Glutamatergic neuron (in vitro differentiated cells): ENCODE measurements around the gene PRUNE1. TPM values are rescaled to one million over a fixed set of nuclear protein-coding genes. Genes with fewer than 3 reads are reported as not detected.

Experiments used
- DNase-seq: peaks from one replicate; pipeline ENCODE4 v3.0.0; 2022
- H3K27ac Mint-ChIP-seq: one replicate; pipeline ENCODE4 v1.8.0; 2020; ENCODE audit warnings: mild to moderate bottlenecking, mixed read lengths, inconsistent platforms; ENCODE audit not compliant: unreplicated experiment
- H3K27me3 Mint-ChIP-seq: one replicate; pipeline ENCODE4 v1.8.0; 2020; ENCODE audit warnings: mild to moderate bottlenecking, moderate library complexity, mixed read lengths, inconsistent platforms; ENCODE audit not compliant: unreplicated experiment
- H3K36me3 Mint-ChIP-seq: one replicate; pipeline ENCODE4 v1.8.0; 2020; ENCODE audit warnings: mild to moderate bottlenecking, mixed read lengths, inconsistent platforms; ENCODE audit not compliant: unreplicated experiment
- H3K4me1 Mint-ChIP-seq: one replicate; pipeline ENCODE4 v1.8.0; 2020; ENCODE audit warnings: mild to moderate bottlenecking, low read depth, mixed read lengths, inconsistent platforms; ENCODE audit not compliant: unreplicated experiment
- H3K4me3 Mint-ChIP-seq: one replicate; pipeline ENCODE4 v1.8.0; 2020; ENCODE audit warnings: mild to moderate bottlenecking, mixed read lengths, inconsistent platforms; ENCODE audit not compliant: unreplicated experiment
- H3K9me3 Mint-ChIP-seq: one replicate; pipeline ENCODE4 v1.8.0; 2020; ENCODE audit warnings: mild to moderate bottlenecking, moderate library complexity, mixed read lengths, inconsistent platforms; ENCODE audit not compliant: unreplicated experiment
- CTCF ChIP-seq: fragments of 200-600 bp; sonication (generic); IDR thresholded peaks from one replicate; pipeline ENCODE4 v1.5.0; 2021; ENCODE audit not compliant: partially characterized antibody, unreplicated experiment
- total RNA-seq: library from RNA; stranded (reverse); fragmentation: NEBNext Ultra II Directional; extraction: Animal tissue kit (Norgen Biotek cat#: 25700); gene quantifications from one replicate; pipeline ENCODE4 v1.2.1, GENCODE V29; 2021; ENCODE audit not compliant: unreplicated experiment

Gene PRUNE1
- total RNA-seq, 1 donor from 2014 or later = 14.9 TPM

- no peak for DNase-seq
- Mint-ChIP-seq H3K27ac (no peak overlapping the region), H3K9me3 (peaks cover 5% of the 10 kb centered on the region), H3K36me3 (peaks cover 10% of the 10 kb centered on the region), H3K4me3 (no peak overlapping the region), H3K4me1 (peaks cover 29% of the 10 kb centered on the region), H3K27me3 (no peaks in the 10 kb centered on the region)
- TF ChIP-seq CTCF = no peak
These were observed 38.6 kb upstream of the PRUNE1 start for GRCh38 chr1:150969626-150970025.

- H3K27ac Mint-ChIP-seq = peak overlapping the region; percentile 95
- H3K27me3 Mint-ChIP-seq = peaks cover 7% of the 10 kb centered on the region
- DNase-seq = peak; percentile 46
- H3K4me1 Mint-ChIP-seq = peaks cover 29% of the 10 kb centered on the region
- H3K4me3 Mint-ChIP-seq = peak overlapping the region; percentile 78
- H3K9me3 Mint-ChIP-seq = peaks cover 5% of the 10 kb centered on the region
- peaks cover 8% of the 10 kb centered on the region for H3K36me3 Mint-ChIP-seq
- TF ChIP-seq CTCF = no peak
These were observed 37.3 kb upstream of the PRUNE1 start for GRCh38 chr1:150970808-150971582.

GRCh38 chr1:150971583-150972416, 36.4 kb upstream of the PRUNE1 start:
- peaks cover 29% of the 10 kb centered on the region for H3K4me1 Mint-ChIP-seq
- peak overlapping the region; percentile 78 for H3K4me3 Mint-ChIP-seq
- peak overlapping the region; percentile 95 for H3K27ac Mint-ChIP-seq
- H3K9me3 Mint-ChIP-seq = peaks cover 5% of the 10 kb centered on the region
- H3K36me3 Mint-ChIP-seq = peaks cover 8% of the 10 kb centered on the region
- peak; percentile 35 for DNase-seq
- peak; percentile 26 for TF ChIP-seq CTCF
- peaks cover 7% of the 10 kb centered on the region for H3K27me3 Mint-ChIP-seq

- Mint-ChIP-seq H3K4me3 (peak overlapping the region; percentile 78), H3K27me3 (peaks cover 7% of the 10 kb centered on the region), H3K27ac (peak overlapping the region; percentile 70), H3K9me3 (peaks cover 5% of the 10 kb centered on the region), H3K4me1 (peaks cover 29% of the 10 kb centered on the region), H3K36me3 (peaks cover 8% of the 10 kb centered on the region)
- TF ChIP-seq CTCF = no peak
- DNase-seq = no peak
These were observed 35.8 kb upstream of the PRUNE1 start for GRCh38 chr1:150972417-150972940.
